CD1c-positive myeloid dendritic cell (primary cell): ENCODE measurements around the gene NOS1.

ENCODE experiments used
- DNase-seq: peaks from one replicate; pipeline ENCODE4 v3.0.0-alpha.2; 2016; ENCODE audit errors: extremely low spot score

Gene NOS1

DNA sequence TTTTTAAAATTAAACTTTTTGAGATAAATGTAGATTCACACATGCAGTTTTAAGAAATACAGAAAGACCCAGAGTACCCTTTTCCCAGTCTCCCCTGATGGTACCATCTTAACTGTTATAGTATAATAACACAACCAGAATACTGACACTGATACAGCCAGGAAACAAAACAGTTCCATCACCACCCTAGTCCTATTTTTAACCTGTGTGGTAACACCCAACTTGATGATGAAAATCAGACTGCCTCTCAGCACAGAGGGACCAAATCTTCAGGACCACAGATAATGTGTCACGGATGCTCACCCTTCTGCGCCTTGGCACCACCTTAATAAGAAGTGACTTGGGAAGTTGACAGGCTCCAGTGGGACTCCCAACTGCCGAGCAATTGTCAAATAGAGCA, 189.3 kb downstream of the NOS1 start:
- no peak for DNase-seq

DNA sequence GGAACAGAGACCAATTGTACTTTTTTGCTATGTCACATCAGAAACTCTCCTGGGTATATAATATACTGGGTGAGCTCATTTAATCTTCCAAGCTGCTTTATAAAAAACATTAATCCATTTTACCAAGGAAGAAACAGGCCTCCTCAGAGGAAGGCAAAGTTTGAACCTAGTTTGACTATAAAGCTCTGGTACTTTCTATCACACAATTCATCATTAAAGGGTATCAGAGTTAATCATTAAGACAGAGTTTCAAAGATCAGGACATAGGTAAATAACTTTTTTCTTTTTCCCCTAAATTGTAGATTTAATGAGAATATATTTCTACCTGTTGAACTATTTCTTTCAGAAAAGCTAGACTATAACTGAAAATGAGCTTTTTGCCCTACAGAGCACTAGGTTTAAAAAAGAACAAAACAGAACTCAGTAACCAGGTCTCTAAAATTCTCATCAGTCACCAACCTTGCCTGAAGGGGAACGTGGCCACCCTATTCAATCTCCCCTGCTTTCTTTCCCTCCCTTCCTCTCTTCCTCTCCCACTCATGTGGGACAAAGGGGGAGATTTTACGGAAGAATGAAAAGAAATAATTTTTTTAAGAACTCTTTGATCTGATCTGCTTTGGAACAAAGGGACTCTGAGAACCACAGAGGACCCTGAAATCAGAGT, 189.8 kb downstream of the NOS1 start:
- no peak for DNase-seq

DNA sequence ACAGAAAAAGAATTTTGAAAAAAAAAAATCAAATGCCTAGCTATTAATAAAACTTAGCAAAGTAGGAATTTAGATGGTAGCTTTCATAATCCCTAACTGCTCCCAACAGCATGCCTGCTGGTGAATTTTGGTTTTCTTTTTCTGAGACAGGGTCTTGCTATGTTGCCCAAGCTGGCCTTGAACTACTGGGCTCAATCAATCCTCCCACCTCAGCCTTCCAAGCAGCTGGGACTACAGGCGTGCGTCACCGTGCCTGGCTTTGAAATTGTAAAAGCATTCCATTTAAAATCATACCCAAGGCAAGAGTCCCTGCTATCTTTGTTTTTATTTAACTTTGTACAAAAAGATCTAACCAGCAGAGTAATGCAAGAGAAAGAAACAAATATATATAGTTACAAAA, 191.9 kb downstream of the NOS1 start:
- no peak for DNase-seq

DNA sequence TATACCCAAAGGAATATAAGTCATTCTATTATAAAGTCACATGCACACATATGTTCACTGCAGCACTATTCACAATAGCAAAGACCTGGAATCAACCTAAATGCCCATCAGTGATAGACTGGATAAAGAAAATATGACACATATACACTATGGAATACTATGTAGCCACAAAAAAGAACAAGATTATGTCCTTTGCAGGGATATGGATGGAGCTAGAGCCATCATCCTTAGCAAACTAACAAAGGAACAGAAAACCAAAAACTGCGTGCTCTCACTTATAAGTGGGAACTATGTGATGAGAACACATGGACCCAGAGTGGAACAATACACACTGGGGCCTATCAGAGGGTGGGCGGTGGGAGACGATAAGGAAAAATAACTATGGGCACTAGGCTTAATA, 192.4 kb downstream of the NOS1 start:
- DNase-seq = no peak

GRCh38 chr12:117167769-117168168, 193.7 kb downstream of the NOS1 start:
- DNase-seq = no peak

GRCh38 chr12:117166107-117166506, 195.3 kb downstream of the NOS1 start:
- no peak for DNase-seq

DNA sequence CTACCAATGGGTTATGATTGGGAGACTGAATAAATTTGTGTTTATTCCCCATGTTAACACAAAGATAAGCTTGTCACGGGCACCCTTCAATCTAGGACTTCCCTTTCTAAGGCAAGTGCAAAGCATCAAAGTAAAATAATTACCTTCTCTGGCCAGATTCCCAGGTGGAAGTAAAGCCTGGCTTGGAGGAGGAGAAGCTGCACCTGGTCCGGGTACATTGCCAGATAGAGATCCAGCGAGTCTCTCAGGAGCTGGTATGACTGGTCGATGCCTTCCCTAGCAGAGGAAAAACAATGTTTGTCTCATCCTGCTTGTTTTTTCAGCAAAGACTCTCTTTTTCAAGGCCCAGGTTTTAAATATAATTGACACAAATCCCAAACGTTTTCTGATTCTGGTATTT, 196.1 kb downstream of the NOS1 start:
- no peak for DNase-seq

GRCh38 chr12:117162633-117163032, 198.8 kb downstream of the NOS1 start:
- no peak for DNase-seq

DNA sequence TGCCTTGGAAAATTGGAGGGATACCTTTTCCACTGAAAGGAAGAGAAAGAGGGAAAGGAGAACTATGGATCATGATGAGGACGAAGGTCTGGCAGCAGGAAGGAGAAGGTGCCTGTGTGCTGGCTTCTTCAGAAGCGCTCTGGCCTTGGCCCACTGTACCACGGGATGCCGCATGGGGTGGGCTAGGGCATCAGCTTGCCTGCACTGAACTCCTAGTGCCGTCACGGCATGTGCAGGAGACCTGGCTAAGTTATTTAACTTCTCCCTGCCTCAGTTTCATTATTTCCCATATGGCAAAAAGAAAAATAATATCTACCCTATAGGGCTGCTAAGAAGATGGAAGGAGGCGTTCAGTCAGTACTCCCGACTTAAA, 199.3 kb downstream of the NOS1 start:
- DNase-seq = no peak

DNA sequence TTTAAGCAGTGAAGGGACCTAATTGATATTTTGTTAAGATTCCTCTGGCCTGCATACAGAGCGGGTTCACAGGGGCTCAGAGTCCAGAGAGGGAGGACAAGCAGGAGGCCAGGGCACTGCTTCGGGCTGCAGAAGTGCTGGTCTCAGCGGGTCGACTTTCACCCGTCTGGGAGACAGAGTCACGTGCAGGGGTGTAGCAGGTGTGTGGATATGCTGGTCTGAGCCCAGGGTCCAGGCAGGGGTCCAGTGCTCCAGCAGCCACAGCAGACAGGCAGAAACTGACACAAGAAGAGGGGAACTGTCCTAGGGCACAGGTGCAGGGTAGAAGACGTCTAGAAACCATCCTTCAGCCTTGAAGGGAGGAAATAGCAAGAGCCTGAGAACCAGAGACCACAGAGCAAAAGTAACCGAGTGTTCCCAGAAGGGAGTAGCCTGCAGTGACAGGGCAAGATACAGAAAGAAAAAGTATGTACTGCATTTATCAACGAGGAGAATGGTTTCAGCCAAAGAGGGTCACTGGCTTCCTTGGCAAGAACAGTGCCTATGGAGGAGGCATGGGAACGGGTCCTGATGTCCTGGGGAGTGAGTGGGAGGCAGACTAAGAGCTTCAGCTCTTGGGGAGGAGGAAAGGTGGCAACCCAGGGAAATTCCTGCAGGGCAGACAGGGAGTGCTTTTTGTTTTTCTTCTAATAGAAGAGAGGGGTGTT, 199.8 kb downstream of the NOS1 start:
- DNase-seq = no peak

DNA sequence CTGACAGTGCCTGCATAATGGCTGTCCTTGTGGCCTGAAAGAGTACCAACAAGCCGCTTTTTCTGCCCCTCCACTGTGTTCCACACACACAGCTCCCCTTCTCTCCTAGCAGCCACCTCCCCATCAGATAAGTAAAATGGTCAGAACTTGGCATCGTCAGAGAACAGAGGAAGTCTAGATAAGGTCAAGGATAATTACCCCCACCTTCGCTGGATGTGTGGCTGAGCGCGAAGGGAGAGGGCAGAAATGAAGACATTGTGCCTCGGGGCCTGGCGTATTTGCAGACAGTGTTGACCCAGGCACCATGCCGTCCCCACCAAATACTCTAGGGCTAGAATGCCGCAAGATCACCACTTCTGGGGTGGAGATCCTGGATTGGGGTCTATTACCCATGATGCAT, 201.8 kb downstream of the NOS1 start:
- no peak for DNase-seq

- DNase-seq = no peak
Measured at GRCh38 chr12:117158911-117159553, 202.4 kb downstream of the NOS1 start.
